ENCODE data around the gene FREM1. TPM values are rescaled to one million over a fixed set of nuclear protein-coding genes. Genes with fewer than 3 reads are reported as not detected.

FREM1 gene
- total RNA-seq, 2 donors from 2014 or later: 2.2 to 2.4 TPM

DNA sequence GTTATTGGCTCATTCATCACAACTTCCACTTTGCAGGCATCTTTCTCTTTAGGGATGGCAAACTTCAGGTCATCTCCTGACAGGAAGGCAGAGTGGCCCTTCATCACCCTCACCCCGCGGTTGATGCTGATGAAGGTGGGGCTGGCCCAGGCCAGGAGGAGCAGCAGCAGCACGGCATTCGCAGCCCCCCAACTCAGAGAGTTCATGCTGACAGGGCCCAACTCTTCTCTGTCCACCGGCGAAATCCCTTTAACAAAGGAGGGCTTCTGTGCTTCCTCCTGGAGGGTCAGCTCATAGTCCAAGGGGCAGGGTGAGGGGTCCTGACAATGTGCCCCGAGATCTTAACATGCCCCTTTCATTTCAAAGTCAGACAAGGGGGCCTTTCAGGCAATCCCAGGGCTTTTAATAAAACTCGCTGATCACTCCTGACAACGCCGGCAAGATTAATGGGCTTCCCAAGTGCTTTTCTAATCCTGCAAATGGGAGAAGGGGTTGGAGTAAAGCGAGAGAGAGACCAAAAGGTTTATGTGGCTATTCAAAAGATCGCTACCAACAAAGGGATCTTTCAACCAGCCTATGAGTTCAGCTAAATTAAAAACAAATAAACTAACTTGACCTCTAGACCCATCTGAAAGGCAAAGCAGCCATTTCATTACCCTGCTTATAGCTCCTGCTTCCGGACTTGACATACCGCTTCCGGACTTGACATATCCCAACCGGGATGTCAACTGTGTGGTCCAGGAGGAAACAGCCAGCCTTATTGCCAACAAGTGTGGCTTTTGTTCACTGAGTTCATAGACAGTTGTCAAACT, 41.2 kb downstream of the FREM1 start:
- no peaks in the 10 kb centered on the region for H3K27me3 ChIP-seq
- H3K9me3 ChIP-seq: no peaks in the 10 kb centered on the region
- no peaks in the 10 kb centered on the region for H3K36me3 ChIP-seq
- no peak overlapping the region for H3K4me3 ChIP-seq
- H3K4me1 ChIP-seq: no peaks in the 10 kb centered on the region
- DNase-seq (ENCODE audit: low spot score): no peak
- TF ChIP-seq, protein P1, sequence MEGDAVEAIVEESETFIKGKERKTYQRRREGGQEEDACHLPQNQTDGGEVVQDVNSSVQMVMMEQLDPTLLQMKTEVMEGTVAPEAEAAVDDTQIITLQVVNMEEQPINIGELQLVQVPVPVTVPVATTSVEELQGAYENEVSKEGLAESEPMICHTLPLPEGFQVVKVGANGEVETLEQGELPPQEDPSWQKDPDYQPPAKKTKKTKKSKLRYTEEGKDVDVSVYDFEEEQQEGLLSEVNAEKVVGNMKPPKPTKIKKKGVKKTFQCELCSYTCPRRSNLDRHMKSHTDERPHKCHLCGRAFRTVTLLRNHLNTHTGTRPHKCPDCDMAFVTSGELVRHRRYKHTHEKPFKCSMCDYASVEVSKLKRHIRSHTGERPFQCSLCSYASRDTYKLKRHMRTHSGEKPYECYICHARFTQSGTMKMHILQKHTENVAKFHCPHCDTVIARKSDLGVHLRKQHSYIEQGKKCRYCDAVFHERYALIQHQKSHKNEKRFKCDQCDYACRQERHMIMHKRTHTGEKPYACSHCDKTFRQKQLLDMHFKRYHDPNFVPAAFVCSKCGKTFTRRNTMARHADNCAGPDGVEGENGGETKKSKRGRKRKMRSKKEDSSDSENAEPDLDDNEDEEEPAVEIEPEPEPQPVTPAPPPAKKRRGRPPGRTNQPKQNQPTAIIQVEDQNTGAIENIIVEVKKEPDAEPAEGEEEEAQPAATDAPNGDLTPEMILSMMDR (IDR thresholded peaks at IDR 0.05): no peak
- no peak overlapping the region for H3K27ac ChIP-seq

DNA sequence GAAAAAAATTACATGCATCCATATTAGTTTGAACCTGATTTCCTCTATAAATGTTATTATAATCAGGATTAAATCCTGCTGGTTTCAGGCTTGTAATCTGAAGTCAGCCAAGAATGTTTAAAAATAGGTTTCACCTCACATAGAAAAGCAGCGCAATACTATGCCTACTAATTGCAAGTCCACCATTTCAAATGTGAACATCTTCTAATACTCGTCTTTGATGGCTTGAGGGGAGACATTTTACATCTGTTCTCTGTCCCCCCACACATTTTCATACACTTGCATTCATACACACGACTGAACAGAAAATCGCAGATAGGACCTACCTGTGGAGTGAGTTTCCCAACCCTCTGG, 41.8 kb downstream of the FREM1 start:
- DNase-seq (ENCODE audit: low spot score): no peak
- no peaks in the 10 kb centered on the region for H3K36me3 ChIP-seq
- no peaks in the 10 kb centered on the region for H3K27me3 ChIP-seq
- H3K27ac ChIP-seq: no peak overlapping the region
- no peaks in the 10 kb centered on the region for H3K4me1 ChIP-seq
- H3K4me3 ChIP-seq: no peak overlapping the region
- TF ChIP-seq, protein P1 (IDR thresholded peaks at IDR 0.05): no peak
- no peaks in the 10 kb centered on the region for H3K9me3 ChIP-seq

DNA sequence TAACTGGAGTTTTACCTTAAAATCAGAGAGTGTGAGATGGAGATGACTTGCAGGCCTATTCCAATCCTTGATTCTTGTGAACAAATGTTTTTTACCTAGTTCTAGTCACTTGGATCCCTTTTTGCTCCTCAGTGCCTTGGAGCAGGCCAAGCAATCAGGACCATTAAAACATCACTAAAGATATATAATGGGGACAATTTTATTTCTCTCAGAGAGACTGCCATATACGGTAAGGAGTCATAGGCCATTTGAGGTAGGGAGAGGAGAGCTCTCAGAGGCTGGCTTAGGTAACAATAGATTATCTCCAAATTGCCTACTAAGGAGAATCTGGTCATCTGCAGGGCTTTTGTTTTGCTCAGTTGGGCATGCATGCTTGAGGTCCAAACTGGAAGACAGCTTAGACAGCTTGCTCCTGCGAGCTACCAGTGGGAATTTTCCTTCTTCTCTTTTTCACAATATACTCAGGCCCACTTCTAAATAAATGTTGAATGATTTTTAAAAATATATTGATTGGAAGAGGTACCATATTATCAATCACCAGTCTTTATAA, 44.0 kb downstream of the FREM1 start:
- Histone ChIP-seq H3K27me3 (no peaks in the 10 kb centered on the region), H3K27ac (no peak overlapping the region), H3K9me3 (no peaks in the 10 kb centered on the region), H3K4me3 (no peak overlapping the region), H3K4me1 (no peaks in the 10 kb centered on the region), H3K36me3 (no peaks in the 10 kb centered on the region)
- TF ChIP-seq, protein P1 (IDR thresholded peaks at IDR 0.05): no peak
- DNase-seq (ENCODE audit: low spot score): no peak

DNA sequence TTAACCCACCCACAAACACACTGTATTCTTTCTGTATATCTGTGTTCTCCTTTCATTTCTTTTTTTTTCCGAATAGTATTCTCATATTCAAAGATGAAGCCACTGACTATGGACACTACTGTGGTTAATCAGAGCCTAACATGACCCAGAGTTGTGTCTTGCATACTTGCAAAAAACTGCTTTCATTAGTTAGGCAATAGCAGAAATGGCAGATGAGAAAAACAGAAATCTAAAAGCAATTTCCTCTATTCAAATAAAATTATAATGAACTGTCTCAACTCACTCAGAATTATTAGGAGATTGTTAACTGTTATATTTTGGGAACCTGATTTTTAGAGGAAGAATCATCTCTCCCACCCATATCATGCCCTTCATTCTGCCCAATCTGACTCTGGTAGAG, 45.9 kb downstream of the FREM1 start:
- Histone ChIP-seq H3K27ac (no peak overlapping the region), H3K27me3 (no peaks in the 10 kb centered on the region), H3K36me3 (no peaks in the 10 kb centered on the region), H3K9me3 (no peaks in the 10 kb centered on the region), H3K4me1 (no peaks in the 10 kb centered on the region), H3K4me3 (no peak overlapping the region)
- DNase-seq (ENCODE audit: low spot score): no peak
- TF ChIP-seq, protein P1 (IDR thresholded peaks at IDR 0.05): no peak

DNA sequence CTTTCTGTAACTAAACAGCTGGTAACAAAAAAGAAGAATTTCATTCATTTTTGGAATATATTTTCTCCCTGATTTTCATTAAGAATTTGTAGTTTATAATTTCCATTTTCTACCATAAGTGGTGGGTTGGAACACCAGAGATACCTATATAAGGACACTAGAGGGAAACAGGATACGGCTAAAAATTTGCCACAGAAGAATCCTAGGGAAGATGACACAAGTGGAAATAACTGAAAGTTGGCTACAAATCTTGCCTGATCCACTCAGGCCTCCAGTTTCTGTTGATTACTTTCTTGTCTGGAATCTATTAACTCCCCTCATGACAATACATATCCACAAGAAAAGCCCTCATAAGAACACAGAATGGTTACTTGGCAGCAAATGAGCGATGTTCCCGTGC, 46.8 kb downstream of the FREM1 start:
- TF ChIP-seq, protein P1 (IDR thresholded peaks at IDR 0.05): no peak
- Histone ChIP-seq H3K27ac (no peak overlapping the region), H3K9me3 (no peaks in the 10 kb centered on the region), H3K4me1 (no peaks in the 10 kb centered on the region), H3K4me3 (no peak overlapping the region), H3K36me3 (no peaks in the 10 kb centered on the region), H3K27me3 (no peaks in the 10 kb centered on the region)
- DNase-seq (ENCODE audit: low spot score): no peak
